HG03196 (cell line): ENCODE results near the gene CIROP.

Experiments used
- ATAC-seq: cut with Tn5 transposase; IDR thresholded peaks from one replicate; pipeline ENCODE4 v1.9.1; 2021; ENCODE audit not compliant: unreplicated experiment

CIROP gene

DNA sequence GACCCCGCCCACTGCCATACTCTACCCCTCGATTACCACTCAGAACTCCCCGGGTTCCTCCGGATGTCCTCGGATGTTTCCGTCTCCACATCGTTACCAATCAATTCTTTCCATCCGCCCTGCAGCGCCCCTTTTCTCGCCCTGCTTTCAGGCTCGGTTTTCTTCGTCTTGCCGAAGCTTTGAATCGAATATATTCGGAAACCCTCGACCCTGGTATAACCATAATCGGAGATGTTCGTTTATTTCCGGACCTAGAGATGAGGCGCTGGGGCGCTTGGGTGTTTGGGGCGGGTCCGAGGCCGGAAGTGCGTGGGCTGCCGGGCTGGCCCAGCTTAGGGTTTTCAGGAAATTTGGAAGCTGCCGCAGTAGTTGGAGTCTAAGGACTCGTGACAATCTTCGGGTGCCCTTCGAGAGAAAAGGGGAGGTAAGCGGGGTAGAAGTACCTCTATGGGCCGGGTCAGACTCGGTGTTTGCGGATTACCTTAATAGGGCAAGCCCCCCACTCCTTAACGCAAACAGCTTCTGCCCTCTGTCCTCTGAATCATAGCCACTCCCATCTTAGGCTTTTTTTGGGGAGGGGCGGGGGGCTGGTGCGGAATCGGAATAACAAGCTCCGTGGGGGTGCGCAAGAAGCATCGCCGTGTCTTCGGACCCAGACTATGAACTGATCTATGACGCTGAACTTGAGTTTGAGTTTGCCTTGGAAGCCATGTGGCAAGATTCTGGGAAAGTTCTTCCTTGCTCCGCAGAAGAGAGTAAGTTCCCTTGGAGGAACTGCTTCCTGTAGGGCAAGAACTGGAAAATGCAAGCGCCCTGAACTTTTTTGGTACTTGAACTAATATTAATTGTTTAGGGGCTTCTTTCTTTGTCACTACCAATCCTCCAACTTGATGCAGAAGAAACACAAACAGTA lies 9.3 kb downstream of the CIROP start, which contains the start of gene C14orf119:
C14orf119 (plus strand) TSS at position 310 of the 913 bp plus-strand sequence. CDS start 2,154 bp downstream, outside the sequence.
- ATAC-seq: peak; percentile 84

DNA sequence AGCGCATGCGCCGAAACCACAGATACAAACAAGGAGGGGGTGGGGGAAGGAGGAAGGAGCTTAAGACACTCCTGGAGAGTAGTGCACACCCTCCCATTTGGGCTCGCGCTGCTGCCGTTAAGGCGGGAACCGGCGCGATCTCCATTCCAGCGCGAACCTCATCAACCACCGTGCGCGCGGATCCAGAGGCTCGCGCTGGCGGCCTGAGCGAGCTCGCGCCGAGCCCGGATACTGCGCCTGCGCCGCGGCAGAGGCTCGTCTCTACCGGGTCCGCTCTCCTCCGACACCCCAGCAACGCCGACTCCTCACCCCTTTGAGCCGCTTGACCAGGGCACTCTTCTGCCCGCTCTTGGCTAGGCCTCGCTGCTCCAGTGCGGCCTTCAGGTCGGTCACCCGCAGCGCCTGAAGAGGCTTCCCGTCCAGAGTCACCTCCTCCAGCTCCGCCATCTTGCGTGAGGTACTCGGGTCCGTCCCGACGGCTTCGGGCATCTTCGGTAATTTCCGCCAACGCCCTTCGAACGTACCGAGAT lies 10.1 kb downstream of the CIROP start, which contains the start of gene ACIN1:
ACIN1 (minus strand) TSS at position 471 of the 530 bp plus-strand sequence; CDS start at position 447, 24 bp downstream.
- peak; percentile 40 for ATAC-seq

GRCh38 chr14:23093991-23094665 lies 10.7 kb downstream of the CIROP start:
- ATAC-seq: no peak

- no peak for ATAC-seq
These were observed 11.3 kb downstream of the CIROP start for GRCh38 chr14:23093526-23093925.

DNA sequence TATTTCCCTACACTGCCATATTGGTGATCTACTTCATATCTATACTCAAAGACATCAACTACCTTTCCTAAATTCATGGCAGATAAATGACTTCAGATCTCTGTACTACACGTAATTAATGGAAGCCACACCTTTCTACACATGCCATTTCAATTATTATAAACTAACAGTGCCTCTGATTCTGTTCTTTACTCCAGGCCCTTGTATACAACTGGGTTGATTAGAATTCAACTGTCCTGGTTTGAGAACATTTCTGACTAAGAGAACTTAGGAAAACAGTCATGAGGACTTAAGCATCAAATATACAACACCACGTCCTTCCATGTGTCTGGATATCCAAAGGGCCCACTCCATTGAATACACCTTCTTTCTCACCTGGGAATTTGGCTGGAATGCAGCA lies 11.7 kb downstream of the CIROP start:
- ATAC-seq: no peak

DNA sequence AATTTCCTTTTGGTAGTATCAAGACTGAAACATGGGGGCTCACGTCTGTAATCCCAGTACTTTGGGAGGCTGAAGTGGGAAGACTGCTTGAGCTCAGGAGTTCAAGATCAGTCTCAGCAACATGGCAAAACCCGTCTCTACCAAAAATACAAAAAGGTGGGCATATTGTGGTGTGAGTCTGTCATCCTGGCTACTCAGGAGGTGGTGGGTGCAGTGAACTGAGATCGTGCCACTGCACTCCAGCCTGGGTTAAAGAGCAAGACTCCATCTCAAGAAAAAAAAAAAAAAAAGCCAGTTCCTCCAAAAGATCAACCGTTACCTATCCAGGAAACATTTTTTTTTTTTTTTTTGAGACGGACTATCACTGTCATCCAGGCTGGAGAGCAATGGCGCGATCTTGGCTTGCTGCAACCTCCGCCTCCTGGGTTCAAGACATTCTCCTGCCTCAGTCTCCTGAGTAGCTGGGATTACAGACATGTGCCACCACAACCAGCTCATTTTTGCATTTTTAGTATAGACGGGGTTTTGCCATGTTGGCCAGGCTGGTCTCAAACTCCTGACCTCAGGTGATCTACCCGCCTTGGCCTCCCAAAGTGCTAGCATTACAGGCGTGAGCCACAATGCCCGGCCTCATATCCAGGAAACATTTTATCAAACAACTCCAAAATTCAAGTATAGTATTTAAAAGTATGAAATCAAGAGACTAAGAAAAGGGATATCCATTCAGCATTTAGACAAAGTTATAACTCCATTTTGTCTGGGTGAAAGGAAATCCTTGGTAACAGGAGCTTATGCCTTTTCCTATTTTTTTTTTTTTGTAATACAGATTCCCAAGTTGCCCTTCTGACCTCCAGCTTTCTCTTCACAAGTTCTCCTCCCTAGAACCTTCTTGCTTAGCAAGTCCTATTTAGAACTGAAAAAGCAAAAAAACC lies 13.2 kb downstream of the CIROP start:
- no peak for ATAC-seq

- no peak for ATAC-seq
These were observed 14.5 kb downstream of the CIROP start for GRCh38 chr14:23090254-23090636.

DNA sequence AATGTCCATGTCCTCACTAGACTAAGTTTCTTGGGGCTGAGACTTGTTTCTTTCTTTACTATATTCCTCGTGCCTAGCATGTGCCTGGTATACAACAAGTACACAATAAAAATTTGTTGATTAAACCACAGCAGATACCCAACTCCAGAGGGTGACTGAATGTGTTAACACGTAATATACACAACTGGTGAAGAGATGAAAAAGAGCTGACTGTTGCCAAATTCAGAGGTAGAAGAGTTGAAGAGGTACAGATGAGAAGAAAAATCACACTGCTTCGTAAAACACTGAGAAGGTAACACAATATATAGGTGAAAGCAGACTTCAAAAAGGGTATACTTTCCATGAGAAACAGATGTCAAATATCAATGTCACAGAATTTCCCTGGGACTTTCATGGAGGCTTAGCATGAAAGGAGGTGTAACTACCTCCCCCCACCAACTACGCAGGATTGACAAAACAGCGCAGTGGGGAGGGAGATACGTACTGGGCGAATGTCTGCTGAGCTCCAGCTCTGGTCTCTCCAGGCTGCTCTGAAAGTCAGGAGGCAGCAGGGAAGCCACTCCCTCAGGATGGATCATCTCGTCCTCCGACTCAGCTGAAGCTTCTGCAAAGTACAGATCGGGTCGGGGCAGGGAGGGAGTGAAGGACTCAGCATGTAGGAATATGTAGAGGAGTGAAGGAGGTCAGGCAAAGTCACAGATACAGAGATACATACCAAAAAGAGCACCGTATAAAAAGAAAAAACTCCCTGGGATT lies 15.1 kb downstream of the CIROP start:
- no peak for ATAC-seq

GRCh38 chr14:23086565-23086964 lies 18.2 kb downstream of the CIROP start:
- ATAC-seq: no peak

GRCh38 chr14:23085458-23085857 lies 19.3 kb downstream of the CIROP start:
- ATAC-seq: no peak

GRCh38 chr14:23080474-23080873 lies 24.3 kb downstream of the CIROP start:
- ATAC-seq: no peak

DNA sequence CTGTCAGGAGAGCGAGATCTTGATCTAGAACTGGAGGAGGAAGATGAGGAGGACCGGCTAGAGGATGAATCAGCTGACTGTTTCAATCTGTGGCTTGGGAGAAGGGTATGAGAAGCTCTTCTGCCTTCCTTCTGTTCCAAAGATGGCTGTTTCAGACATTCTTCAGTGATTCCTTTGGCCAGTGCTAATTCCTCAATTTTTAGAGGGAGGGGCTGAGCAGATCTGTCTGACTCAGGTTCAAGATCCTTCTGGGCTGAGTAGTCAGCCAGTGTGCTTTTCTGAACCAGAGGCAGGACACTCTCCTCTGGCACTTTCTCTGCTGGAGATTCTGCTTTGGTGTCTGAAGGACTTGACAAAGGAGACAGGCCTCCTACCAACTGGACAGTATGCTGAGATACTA lies 25.1 kb downstream of the CIROP start:
- no peak for ATAC-seq

DNA sequence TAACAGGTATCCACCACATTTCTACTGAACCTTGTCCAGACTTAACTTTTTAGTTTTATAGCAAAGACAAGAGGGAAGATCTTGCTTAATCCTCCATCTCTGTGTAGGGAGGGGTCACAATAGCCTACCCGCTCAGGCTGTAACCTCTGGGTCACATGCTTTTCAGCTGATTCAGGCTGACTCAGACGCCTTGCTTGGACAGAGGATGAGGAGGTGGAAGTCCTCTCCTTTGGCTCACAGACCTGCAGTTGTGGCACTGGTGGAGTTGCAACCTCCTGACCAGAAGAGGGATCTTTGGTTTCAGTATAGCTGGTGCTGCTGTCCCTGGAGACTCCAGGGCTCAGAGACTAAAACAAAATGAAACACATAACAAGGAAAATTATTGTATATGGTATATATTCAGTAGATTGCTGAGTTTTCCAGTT lies 26.1 kb downstream of the CIROP start:
- ATAC-seq: no peak

DNA sequence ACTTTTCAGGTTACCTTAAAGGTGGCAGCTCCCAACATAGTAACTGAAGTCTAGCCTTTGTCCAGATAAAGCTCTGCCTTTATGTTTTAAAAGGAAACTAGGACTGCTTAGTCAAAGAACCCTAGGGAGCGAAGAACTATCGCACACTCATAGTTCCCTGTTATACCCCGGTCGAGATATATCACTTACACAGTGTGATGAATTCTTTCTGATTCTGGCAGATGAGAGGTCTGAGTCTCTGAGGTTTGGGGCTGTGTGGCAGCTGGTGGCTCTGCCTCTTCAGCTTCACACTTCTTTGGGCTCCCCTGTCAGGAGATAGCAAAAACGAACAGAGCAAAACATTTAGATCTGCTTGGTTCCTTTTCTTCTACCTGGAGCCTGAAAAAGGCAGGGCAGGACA lies 26.8 kb downstream of the CIROP start:
- no peak for ATAC-seq

- ATAC-seq: no peak
These were observed 27.9 kb downstream of the CIROP start for GRCh38 chr14:23076785-23077408.

DNA sequence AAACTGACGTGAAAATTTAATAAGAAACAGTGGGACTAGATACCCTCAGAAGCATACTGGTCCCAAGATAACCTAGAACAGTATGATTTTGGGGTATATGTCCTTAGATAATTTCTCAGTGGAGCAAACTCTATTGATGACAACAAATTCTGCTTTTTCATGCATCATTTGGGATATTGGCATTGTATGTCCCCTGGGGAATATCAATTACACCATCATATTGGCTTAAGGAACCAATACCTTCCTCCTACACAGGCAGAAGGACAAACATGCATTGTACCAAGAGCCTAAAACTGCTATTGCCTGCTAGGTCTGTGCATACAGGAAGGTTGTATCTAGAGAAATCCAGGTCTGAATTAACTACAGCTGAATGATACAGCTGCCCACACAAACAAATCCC lies 29.9 kb downstream of the CIROP start:
- ATAC-seq: no peak

- no peak for ATAC-seq
These were observed 32.8 kb downstream of the CIROP start for GRCh38 chr14:23071921-23072539.

DNA sequence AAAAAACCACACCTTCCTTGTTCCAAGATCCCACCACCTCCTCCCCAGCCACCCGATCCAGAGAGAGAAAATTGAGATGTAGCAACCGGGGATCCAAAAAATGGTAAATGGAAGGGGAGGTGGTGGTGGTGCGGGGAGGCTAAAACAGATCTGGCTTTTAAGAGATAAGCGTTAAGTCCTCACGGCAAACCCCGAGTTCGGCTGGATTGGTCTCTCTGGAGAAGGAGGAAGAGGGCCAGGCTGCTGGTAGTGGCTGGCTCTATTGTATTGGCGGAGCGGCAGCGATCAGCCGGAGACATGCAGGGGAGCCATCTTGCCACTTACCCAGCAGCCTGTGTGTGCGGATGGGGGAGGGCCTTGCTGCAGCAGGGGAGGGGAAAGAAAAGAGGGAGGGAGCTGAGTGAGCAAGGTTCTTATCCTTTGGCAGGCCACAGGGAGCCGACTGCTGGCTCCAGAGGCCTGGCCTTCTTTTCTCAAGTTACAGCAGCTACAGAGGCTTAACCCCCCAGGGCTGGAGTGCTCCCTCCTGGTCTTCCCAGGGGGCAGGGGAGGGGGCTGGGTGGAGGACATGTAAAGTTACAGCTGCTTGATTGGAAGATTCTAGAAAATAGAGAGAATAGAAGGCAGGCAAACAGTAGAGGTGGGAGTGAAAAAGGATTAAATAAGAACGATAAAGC lies 33.4 kb downstream of the CIROP start:
- ATAC-seq: peak; percentile 89
